NCI-H226 (cell line): ENCODE results near the gene EXOC6B.
A peak's percentile ranks its signal among the peaks of the same experiment; 100 is the strongest.

Experiments
- DNase-seq: peaks from one replicate; pipeline ENCODE4 v3.0.0-alpha.2; 2015

The EXOC6B gene

GRCh38 chr2:72731116-72731515, 94.7 kb downstream of the EXOC6B start:
- DNase-seq, result no peak

- no peak for DNase-seq
Observed at GRCh38 chr2:72727356-72727755, 98.5 kb downstream of the EXOC6B start.

- DNase-seq, result no peak
Observed at GRCh38 chr2:72723769-72724370, 102.0 kb downstream of the EXOC6B start.

GRCh38 chr2:72722492-72723070, 103.3 kb downstream of the EXOC6B start:
- DNase-seq, result no peak

DNA sequence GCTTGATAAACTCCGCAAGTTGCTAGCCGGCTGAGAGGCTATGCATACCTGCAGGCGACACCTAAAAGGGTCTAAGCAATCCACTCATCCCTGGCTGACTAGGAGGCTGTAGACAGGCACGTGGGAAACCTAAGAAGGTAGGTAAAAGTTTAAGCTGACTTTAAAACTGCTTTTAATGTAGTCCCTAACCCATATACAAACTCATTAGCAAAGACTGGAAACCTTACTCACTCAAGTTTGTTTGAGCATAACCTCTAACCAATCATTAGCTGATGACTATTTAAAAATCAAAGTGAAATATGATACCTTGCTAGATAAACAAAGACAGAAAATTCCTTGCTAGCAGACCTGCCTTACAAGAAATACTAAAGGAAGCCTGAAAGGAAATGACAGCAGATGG, 106.4 kb downstream of the EXOC6B start:
- no peak for DNase-seq

GRCh38 chr2:72718876-72719275, 107.0 kb downstream of the EXOC6B start:
- no peak for DNase-seq

- no peak for DNase-seq
Observed at GRCh38 chr2:72716601-72717000, 109.2 kb downstream of the EXOC6B start.

DNA sequence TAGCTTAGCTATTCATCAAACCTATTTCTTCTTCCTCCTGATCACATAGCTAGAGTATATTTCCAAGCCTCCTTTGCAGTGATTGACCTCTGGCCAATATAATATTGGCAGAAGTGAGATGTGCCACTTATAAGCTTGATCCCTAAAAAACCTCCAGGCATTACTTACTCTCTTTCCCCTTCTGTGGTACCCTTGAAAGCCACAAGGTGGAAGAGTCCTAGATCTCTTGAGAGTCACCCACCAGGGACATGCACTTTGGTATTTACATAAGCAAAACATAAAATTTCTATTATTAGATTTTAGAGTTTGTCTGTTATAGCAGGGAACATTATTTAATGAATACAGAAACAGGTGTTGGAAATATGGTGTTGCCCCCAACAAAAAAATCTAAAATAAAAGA, 112.0 kb downstream of the EXOC6B start:
- DNase-seq, result no peak

GRCh38 chr2:72712977-72713376, 112.9 kb downstream of the EXOC6B start:
- no peak for DNase-seq

GRCh38 chr2:72712304-72712703, 113.5 kb downstream of the EXOC6B start:
- DNase-seq, result no peak

GRCh38 chr2:72710418-72711152, 115.2 kb downstream of the EXOC6B start:
- no peak for DNase-seq

DNA sequence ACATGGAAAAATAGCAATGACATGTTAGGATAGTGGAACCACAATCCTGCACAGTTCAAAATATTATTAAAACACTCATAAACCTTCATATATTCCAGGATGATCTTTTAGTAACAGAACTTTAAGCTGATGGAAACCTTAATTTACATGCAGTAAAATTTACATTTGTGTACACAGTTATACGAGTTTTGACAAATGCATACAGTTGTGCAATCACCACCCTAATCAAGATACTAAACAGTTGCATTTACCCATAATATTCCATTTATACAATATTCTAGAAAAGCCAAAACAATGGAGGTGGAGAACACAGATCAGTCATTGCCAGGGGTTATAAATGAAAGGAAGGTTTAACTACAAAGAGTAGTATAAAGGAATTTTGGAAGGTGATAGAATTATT, 117.6 kb downstream of the EXOC6B start:
- DNase-seq, result no peak

GRCh38 chr2:72698300-72698699, 127.5 kb downstream of the EXOC6B start:
- no peak for DNase-seq

DNA sequence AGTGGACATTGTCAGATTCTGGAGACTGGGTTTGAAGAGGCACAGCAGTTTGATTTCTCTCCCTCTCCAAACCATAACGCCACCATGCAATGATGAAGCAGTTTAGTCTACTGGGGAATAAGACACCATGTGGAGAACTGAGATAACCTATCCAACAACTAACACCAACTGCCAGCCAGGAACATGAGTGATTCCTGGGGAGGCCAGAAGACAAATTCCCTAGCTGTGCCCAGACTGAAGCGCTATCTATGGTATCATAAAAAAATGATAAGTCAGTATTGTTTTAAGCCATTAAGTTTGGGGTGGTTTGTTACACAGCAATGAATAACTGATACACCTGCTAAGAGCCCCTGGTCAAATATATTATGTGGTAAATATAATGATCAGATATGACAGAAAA, 129.3 kb downstream of the EXOC6B start:
- DNase-seq, result no peak

DNA sequence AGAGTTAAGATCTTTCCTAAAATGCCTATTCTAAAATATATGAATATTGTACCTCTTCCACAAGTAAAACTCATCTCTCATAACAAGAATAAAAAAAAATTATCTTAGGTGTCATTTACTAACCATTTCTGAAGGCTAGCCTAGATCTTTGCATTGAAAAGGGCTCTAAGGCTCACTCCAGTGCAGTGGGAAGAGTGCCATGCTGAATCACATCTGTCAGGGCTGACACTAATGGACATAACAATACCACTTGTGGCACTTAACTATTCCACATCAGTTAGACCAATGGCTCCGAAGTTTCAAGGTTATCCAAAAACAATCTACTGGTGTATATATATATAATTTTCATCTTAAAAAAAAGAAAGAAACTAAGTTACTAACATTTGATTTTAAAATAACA, 130.2 kb downstream of the EXOC6B start:
- DNase-seq, result no peak

GRCh38 chr2:72694715-72695496, 130.9 kb downstream of the EXOC6B start:
- DNase-seq, result peak; percentile 68

DNA sequence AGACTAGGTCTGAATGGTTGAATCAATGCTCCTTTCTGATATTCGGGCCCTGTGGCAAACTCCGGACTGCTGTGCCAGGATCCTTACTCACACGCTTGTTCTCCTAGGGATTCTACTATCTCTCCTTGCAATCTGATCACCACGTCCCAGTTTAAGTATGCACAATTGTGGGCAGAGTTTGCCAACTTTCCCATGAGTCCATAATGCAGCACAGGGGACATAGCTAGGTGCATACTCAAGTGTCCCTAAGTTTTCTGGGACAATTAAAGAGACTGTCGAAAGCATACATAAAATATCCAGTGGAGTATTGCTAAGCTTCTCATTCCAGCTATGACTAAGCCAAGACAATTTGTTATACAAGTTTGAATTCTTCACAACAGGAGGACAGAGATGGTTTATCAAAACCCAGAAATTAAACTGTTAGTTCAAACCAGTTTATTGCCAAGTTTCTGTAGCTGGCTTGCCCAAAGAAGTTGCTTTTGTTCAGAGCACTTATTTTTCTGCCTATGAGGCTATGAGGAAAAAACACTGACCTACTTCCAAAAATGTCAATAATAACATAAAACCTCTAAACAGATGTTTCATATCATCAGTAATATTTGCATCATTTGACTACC, 136.1 kb downstream of the EXOC6B start:
- DNase-seq, result no peak

DNA sequence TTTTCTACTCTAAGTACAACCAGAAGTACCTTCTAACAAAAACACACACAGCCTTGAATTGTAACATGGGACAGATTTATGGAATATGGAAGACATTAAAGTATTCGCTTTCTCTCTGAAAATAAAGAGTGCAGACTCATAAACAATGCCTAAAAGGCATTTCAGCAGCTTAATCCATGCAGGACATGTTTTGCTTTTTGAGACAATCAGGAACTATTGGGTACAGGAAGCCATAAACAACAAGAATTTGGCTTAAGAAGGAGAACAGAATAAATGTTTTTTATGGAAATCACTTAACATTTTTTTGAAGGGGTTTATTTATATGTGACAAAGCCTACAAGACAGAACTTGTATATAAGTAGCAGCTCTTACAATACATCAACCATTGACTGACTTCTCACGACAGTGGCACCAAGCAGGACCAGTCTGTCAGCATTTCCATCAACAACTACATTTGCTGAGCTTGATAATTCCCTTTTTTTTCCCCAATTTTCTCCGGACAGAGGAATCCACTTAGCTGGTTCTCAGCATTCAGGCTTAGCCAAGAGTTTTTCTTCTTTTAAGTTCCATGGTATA, 140.1 kb downstream of the EXOC6B start:
- DNase-seq, result no peak

- DNase-seq, result no peak
Observed at GRCh38 chr2:72682061-72682460, 143.8 kb downstream of the EXOC6B start.

GRCh38 chr2:72681016-72681995, 144.5 kb downstream of the EXOC6B start:
- no peak for DNase-seq

DNA sequence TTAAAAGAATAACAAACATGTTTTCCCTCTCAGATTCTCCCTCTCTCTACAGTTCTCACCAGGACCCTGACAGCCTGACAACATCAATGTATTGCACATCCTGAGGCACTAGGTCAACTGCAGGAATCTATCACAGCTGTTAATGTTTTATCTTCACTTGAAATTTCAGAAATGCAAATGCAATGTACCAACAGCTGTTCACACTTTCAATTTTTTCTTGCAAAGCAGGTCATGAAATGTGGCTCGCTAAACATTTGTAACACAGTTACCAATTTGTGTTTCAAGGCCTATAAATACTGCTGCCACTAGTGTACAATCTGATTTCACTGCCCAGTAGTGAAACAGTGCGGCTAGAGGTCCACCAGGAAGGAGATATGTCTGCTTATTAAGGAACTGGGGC, 147.8 kb downstream of the EXOC6B start:
- no peak for DNase-seq
